Measurements from ENCODE around the gene TEKT5.

- TF ChIP-seq CTCF (IDR thresholded peaks at IDR 0.05) (no peak), POLR2A (IDR thresholded peaks at IDR 0.05) (no peak)
These were observed 75.4 kb downstream of the TEKT5 start for GRCh38 chr16:10619271-10619849.

All from heart left ventricle (tissue), 13 donors.